Myocyte (in vitro differentiated cells): Measurements from ENCODE around the gene UGT2B7. TPM values are rescaled to one million over a fixed set of nuclear protein-coding genes. Genes with fewer than 3 reads are reported as not detected.
"Not testable (repeated sequence)": the region's sequence is repeated elsewhere in the genome, so short reads cannot be mapped to it uniquely, and the experiment has no call there.

Source experiments
- DNase-seq: peaks from one replicate; pipeline ENCODE4 v3.0.0-alpha.2; 2012; ENCODE audit warnings: low read depth
- polyA plus RNA-seq: library from polyadenylated mRNA; unstranded; fragments of >200 nt; gene quantifications from one replicate; pipeline ENCODE4 v1.2.1, GENCODE V29; 2012; ENCODE audit warnings: missing spikeins
- total RNA-seq: library from RNA; depleted of rRNA; stranded (reverse); fragments of >200 nt; gene quantifications from 2 replicates; pipeline ENCODE4 v1.2.3, GENCODE V29; 2014

The UGT2B7 gene
- total RNA-seq: 0.43 and 1.5 TPM in 2 replicates
- polyA plus RNA-seq: 0.53 TPM

DNA sequence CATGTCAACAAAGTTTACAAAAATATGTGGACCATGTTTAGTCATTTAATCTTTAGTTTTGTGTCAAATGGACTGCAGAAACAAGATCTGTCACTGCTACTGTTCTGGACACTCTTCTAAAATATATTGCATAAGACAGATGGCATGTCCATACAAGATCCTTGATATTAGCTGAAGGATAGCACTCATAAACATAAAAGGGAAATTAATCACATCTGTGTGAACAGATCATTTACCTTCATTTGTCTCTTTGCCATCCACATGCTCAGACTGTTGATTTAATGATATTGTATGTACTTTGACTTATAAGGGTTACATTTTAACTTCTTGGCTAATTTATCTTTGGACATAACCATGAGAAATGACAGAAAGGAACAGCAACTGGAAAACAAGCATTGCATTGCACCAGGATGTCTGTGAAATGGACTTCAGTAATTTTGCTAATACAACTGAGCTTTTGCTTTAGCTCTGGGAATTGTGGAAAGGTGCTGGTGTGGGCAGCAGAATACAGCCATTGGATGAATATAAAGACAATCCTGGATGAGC, at the start of gene UGT2B7:
Gene UGT2B7, plus strand, starts transcription at position 364 of the 546 bp plus-strand sequence. Its CDS starts 47 bp downstream, at position 411.
- DNase-seq: no peak

DNA sequence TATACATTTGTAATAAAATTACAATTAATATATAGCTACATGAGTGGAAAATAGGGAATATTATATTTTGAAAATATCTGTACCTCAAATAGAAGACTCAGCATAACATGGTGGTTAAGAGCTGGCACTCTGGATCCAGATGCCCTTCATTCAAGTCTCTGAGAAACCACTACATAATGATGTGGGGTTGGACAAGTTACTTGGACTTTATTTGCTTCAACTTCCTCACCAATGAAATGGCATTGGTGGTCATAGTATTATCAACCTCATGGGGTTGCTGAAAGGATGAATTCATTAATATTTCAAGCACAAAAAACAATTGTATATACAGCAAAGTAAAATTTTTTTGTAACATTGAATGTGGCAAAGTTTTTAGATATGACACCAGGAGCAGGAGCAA, 46.4 kb upstream of the UGT2B7 start:
- DNase-seq: no peak

DNA sequence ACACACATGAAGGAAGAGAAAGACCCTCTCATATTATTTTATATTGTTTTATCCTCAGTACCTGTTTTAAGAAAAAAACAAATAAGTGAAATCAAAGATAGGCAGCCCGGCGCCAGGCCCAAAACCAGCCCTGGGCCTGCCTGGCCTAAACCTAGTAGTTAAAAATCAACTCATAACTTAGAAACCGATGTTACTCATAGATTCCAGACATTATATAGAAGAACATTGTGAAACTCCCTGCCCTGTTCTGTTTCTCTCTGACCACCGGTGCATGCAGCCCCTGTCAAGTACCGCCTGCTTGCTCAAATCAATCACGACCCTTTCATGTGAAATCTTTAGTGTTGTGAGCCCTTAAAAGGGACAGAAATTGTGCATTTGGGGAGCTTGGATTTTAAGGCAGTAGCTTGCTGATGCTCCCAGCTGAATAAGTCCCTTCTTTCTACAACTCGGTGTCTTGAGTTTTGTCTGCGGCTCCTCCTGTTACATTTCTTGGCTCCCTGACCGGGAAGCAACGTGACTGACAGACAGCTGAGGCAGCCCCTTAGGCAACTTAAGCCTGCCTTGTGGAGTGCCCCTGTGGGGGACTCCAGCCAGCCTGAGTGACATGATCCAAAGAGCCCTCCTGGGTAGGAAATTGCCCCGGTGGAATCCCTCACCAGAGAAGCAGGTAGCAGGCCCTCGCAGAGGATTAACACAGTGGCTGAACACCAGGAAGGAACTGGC, 45.3 kb upstream of the UGT2B7 start:
- peak; percentile 34 for DNase-seq

DNA sequence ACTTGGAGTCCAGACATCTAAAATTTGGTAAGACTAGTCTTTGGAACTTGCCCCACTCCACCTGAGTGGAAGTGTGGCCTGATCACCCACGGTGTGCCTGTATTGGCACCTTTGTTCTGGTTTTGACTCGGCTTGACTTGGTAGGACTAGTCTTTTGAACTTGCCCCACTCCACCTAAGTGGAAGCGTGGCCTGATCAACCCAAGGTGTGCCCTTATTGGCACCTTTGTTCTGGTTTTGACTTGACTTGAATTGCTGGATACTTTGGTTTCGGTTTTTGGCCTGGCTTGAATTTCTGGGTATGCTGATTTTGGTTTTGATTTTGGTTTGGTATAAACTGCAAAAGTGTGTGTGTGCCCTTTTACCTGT, 44.7 kb upstream of the UGT2B7 start:
- no peak for DNase-seq

DNA sequence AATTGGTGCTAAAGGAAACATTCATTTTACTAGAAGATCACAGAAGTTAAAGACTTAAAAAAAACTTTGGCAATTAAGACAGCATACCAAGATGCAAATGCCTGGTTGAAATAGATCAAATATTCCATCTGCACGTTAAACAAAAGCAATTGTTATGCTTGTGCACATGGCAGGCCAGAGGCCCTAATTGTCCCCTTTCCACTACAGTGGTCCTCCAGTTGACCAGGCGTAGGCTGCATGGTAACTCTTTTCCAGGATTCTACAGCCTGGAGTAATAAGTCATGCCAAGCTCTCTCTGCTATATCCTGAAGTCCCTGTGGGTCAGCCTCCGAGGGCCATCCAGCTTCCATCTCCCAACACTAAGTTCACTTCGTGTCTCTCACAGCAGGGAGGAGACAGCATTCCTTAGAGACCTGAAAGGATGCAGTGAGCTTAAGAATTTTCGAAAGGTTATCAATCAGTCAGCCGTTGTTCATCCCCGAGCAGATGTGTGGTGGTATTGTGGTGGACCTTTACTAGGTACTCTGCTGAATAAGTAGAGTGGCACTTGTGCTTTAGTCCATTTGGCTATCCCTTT, 42.9 kb upstream of the UGT2B7 start:
- not testable (repeated sequence) for DNase-seq

DNA sequence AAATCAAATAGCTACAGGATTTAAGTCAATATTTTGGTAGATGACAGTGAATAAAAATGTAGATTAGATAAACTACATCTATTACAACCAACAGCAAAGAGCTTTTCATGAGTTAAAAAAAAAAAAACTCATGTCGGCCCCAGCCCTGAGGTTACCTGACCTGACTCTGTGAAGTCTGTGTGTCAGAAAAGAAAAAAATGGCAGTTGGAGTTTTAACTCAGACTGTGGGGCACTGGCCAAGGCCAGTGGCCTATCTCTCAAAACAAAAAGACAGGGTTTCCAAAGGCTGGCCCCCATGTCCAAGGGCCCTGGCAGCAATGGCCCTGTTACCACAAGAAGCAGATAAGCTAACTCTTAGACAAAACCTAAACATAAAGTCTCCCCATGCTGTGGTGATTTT, 42.2 kb upstream of the UGT2B7 start:
- not testable (repeated sequence) for DNase-seq

DNA sequence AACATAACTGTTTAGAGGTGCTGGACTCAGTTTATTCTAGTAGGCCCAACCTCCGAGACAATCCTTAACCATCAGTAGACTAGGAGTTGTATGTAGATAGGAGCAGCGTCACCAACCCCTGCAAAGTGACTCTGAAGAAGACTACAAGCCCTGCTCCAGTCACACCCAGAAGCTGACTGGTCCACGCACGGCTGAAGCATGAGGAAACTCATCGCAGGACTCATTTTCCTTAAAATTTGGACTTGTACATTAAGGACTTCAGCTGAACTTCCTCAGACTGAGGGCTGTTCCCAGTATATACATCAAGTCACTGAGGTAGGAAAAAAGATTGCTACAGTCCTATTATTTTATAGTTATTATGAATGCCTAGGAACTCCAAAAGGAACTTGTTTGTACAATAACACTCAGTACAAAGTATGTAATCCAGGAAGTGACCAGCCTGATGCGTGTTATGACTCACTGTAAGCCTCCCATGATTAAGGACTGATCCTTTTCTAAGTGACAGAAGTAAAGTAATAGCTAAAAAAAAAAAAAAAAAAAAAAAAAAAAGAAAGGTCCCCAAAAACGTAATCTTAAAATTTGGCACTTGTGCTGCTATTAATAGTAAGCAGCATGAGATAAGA, 41.6 kb upstream of the UGT2B7 start:
- peak; percentile 63 for DNase-seq

DNA sequence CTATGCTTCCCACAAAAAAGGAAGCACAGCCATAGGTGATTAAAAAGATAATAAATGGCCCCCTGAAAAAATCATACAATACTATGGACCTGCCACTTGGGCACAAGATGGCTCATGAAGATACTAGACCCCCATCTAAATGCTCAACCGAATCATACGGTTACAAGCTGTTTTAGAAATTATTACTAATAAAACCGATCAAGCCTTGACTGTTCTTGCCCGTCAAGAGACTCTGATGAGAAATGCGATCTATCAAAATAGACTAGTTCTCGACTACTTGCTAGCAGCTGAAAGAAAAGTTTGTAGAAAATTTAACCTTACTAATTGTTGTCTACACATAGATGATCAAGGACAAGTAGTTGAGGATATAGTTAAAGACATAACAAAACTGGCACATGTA, 40.1 kb upstream of the UGT2B7 start:
- DNase-seq: no peak

DNA sequence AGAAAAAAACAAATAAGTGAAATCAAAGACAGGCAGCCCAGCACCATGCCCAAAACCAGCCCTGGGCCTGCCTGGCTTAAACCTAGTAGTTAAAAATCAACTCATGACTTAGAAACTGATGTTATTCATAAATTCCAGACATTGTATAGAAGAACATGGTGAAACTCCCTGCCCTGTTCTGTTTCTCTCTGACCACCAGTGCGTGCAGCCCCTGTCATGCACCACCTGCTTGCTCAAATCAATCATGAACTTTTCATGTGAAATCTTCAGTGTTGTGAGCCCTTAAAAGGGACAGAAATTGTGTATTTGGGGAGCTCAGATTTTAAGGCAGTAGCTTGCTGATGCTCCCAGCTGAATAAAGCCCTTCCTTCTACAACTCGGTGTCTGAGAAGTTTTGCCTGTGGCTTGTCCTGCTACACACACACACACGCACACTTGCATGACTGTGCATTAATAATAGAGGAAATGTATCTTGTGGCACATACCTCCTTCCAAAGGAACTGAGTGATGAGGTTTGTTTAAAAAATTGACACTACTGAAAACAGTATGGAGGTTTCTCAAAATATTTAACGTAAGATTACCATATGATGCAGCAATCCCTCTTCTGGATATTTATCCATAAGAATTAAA, 39.2 kb upstream of the UGT2B7 start:
- DNase-seq: peak; percentile 57

DNA sequence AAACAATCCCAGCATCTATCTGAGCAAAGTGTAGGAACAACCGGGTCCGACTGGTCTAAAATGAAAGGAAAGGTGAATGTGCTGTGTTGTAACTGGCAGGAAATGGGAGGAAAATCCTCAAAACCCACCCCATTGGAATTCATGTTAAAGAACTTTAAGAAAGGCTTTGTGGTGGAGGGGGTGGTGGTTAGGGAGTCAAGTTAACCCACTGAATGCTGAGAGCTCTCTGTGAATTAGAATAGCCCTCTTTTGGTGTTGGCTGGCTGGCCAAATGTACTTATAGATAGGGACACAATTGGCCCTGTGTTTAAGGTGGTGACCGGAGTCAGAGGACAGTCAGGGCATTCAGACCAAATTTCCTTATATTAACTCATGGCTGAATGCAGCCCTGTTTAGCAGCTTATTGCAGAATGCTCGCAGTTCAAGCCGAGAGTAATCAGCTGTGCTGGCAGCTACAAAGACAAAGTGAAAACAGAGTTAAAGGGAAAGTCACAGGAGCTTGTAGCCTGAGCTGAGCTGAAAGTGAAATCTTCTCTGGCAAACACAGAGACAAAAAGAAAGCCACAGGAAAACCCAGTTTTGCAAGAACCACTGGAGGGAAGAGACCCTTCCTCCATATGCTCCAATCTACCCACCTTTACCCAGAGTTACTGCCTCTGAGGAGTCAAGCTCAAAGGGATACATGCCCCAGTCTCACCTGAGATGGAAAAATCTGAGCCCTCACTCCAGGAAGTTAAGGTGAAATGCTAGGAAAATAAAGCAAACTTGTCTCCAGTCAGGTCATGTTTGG, 38.5 kb upstream of the UGT2B7 start:
- peak; percentile 40 for DNase-seq

DNA sequence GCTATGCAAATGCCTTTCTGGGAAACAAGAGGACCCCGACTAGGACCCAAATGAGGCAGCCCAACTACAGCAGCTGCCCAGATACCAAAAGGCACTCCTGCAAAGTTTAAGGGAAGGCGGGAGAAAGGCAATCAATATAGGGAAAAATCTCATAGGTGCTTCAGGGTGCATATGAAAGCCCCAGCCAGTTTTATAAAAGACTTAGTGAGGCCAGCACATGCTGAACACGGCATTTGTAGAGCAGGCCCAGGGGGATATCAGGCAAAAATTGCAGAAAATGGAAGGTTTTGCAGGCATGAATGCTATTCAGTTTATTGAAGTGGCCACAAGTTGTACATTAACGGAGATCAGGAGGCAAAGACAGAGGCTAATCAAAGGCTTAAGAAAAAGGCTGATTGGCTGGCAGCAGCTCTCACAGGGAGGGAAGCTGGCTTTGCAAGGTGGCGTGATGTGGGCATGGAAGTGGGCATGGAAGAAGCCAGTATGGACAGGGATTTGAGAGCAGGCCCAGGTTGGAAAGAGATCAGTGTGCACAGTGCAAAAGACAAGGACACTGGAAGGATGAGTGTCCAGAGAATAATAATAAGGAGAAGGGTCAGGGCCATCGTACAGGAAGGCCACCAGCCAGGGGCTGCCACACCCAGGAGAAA, 37.7 kb upstream of the UGT2B7 start:
- DNase-seq: no peak

DNA sequence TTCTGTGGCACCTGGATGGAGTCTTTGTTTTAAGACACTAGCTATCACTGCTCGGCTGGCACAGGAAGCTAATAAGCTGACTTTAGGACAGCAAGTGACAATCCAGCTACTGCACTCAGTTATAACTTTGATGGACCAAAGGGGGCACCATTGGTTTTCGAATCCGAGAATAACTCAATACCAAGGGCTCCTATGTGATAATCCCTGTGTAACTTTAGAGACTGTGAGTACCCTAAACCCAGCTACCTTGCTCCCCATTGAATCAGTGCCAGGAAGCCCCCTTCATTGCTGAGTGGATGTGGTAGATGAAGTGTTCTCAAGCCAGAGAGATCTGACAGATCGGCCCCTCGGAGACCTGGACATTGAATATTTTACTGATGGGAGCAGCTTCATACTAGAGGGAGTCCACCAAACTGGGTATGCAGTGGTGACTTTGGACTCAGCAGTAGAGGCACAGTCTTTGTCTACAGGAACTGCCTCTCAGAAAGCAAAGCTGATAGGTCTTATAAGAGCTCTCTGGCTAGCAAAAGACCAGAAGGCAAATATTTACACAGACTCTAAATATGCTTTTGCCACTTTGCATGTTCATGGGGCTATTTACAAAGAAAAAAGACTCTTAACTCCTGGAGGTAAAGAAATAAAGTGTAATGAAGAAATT, 35.5 kb upstream of the UGT2B7 start:
- no peak for DNase-seq

DNA sequence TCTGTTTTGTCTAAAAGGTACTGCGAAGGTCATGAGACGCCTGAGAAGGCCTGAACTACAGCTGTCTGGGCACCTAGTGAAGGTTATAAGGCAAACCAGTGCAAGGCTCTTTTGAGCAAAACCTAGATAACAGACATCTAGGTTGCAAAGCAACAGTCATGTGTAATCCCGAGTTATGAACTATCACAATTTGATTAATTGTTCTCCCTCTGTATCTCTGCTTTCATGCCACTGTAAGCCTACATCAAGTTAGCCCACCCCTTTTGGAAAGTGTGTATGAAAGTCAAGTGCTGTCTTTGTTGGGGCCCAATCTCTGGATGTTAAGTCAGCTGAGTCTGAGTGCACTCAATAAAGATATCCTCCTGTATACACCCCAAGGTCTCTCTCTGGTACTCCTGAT, 31.9 kb upstream of the UGT2B7 start:
- DNase-seq: no peak

DNA sequence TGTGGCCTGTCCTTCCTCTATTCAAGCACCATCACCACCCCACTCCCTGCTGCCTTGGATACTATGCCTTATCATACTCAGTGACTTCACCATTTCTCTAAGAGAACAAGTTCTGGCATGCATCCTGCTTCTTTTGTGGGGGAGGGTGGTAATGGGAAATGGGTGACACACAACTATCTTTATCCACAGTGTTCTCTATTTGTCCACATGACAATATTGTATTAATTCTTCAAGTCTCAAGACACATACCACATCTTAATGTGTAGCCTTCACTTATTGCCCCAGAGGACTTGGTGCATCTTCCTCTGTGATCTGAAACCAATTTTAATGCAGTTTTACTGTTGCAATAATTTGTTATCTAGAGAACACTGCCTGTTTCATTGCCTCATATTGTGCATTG, 29.3 kb upstream of the UGT2B7 start:
- no peak for DNase-seq

DNA sequence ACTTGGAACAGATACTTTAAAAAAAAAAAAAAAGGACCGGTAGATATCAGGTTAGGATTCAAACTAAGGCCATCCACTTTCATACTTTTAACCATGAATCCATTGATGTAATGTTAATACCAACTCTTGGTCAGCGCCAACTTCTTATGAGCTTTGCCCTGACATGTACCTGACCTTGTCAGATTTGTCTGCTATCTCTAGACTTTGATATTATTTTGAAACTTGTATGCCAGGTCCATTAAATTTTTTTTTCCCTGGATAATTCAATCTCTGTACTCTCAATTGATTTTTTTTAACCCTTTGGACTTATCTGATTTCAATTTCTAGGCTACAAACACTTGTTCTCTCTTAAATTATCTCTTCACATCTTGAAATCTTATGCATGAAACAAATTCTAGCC, 27.2 kb upstream of the UGT2B7 start:
- DNase-seq: no peak

DNA sequence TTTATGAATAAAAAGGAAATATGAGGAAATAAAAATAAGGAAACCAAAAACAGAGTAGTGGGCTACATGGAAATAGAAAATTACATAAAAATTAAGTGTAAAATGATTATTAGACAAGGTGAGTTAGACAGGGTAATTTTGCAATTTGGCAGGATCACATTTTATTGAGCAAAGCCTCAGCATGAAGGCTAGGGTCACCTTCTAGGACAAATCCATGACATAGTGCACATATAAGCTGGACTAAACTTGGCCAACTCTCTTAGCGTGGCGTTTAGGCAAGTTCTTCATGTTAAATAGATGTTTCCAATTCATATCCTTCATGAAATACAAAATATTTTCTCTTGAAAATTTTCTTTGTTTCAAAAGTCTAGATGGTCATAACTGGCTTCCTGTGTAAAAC, 25.7 kb upstream of the UGT2B7 start:
- no peak for DNase-seq

DNA sequence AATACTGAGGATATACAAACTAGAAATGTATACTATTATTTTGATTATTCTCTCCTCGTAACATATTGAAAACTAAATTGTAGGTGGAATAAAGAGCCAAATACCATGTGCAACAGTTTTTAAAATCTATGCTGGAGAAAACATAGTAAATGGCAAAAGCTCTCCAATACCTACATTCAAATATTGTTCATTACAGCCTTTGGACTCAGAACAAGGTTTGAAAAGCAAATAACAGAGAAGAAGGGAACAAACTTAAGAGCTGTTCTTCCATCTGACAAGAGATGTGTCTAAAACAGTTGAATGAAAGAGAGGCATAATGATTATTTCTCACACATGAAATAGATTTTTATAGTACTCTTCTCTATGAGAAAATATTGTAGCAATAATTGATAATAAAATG, 25.0 kb upstream of the UGT2B7 start:
- no peak for DNase-seq

DNA sequence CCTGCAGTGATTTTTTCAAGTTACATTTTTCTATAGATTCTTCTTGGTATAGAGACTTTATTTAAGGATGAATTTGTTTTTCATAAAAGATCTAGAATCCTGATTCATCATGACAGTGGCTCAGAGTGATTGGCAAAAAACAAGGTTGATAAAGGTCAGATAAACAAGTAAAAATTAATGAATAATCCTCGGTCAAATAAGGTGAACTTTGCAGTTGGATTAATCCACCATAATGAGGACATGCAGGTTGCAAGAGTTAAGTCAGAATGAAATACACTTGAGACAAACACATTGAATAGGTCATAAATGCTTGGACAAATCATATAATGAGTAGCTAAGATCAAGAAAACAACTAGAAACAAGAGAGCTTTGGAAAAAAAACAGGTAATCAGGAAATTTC, 22.9 kb upstream of the UGT2B7 start:
- no peak for DNase-seq

DNA sequence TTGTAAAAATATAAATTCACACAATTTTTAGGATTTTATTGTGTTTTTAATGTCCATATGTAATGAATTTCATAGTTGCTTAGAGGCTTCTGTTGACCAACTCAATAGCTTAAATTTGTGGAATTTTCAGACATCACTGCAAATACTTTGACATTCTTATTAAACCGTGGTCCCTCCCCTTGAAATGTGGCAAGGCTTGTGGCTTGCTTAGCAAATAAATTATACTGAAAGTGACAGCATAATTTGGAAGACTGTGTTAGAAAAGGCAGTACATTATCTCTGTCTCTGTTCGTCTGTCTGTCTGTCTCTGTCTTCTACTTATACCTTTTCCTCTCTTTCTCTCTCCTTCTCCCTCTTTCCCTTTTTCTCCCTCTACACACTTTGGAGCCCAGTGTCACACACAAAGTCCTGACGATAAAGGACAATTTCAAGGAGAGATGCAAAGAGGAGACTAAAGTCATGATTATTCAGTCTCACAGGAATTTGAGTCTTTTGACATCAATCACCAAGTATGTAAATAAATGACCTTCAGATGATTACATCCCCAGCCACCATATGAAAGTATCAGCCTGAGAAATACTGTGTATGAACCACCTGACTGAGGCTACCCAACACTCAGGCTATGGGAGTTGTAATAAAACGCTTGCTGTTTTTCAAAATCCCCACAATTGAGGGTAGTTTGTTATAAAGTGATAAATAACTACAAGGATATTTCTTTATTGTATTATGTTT, 21.0 kb upstream of the UGT2B7 start:
- peak; percentile 41 for DNase-seq
